Panc1 (cell line): Measurements from ENCODE around the gene EPS8L2. TPM values are rescaled to one million over a fixed set of nuclear protein-coding genes. Genes with fewer than 3 reads are reported as not detected.

Experiments
- ATAC-seq: fragments of 200-7000 bp; cut with Tn5 transposase; 2 replicates; pipeline ENCODE4 v1.9.1; 2020; ENCODE audit warnings: mild to moderate bottlenecking, moderate library complexity
- BruUV-seq: library from RNA; stranded (reverse); fragments of 400-500 nt; replicated peaks from 2 replicates; lab custom pipeline; 2021; lab: Mats Ljungman, UMichigan
- CTCF ChIA-PET: fragments of 300-600 bp; sonication (Branson Sonifier 250); formaldehyde crosslinking; loops from one replicate; lab custom pipeline; 2022; ENCODE audit warnings: antibody characterized with exemption; lab: Charles Lee
- POLR2A ChIA-PET: fragments of 300-600 bp; sonication (Branson Sonifier 250); formaldehyde crosslinking; loops from one replicate; lab custom pipeline; 2022; ENCODE audit warnings: antibody characterized with exemption; lab: Charles Lee
- DNase-seq: peaks from one replicate; pipeline ENCODE4 v3.0.0-alpha.2; 2010; ENCODE audit warnings: low read depth, low spot score
- H3K27ac ChIP-seq: 2 replicates; pipeline ENCODE4 v1.5.1; 2011; ENCODE audit warnings: mild to moderate bottlenecking, low read length, inconsistent platforms
- H3K27me3 ChIP-seq: fragments of 200-500 bp; sonication (Bioruptor generic); 2 replicates; pipeline ENCODE4 v1.6.0; 2014; ENCODE audit warnings: low read length, inconsistent platforms; ENCODE audit not compliant: control insufficient read depth, insufficient read depth
- H3K36me3 ChIP-seq: fragments of 200-500 bp; sonication (Bioruptor generic); 2 replicates; pipeline ENCODE4 v1.5.1; 2014; ENCODE audit warnings: inconsistent platforms, mild to moderate bottlenecking, low read length, moderate library complexity; ENCODE audit not compliant: control insufficient read depth, insufficient read depth
- H3K4me1 ChIP-seq: 2 replicates; pipeline ENCODE4 v1.5.1; 2011; ENCODE audit warnings: inconsistent platforms, mild to moderate bottlenecking, low read length, moderate library complexity; ENCODE audit not compliant: control insufficient read depth, insufficient read depth
- H3K4me3 ChIP-seq, 2 experiments: 2 replicates each; pipeline ENCODE4 v1.5.1; 2011 to 2012; ENCODE audit warnings: low read depth in 2 of 2, low read length in 2 of 2, mild to moderate bottlenecking in 2 of 2, inconsistent platforms in 1 of 2, moderate library complexity in 1 of 2
- H3K9me3 ChIP-seq: fragments of 200-500 bp; sonication (Bioruptor generic); 2 replicates; pipeline ENCODE4 v1.5.1; 2014; ENCODE audit warnings: low read depth, mild to moderate bottlenecking, inconsistent platforms, low read length, moderate library complexity; ENCODE audit not compliant: control insufficient read depth, insufficient read depth
- POLR2AphosphoS5 ChIP-seq: IDR thresholded peaks from 2 replicates; pipeline ENCODE4 v1.6.1; 2012; ENCODE audit warnings: mild to moderate bottlenecking, low read depth, low read length, moderate library complexity
- SIN3A ChIP-seq: IDR thresholded peaks from 2 replicates; pipeline ENCODE4 v1.6.1; 2012; ENCODE audit warnings: low read depth, mild to moderate bottlenecking, low read length, moderate library complexity, borderline replicate concordance; ENCODE audit not compliant: insufficient read depth
- TCF7L2 ChIP-seq: IDR thresholded peaks from 2 replicates; pipeline ENCODE4 v1.6.1; 2011; ENCODE audit warnings: mild to moderate bottlenecking, low read depth, low read length, inconsistent platforms
- in situ Hi-C: cut with HindIII; loops from 2 replicates; pipeline ENCODE4 v1.10.0; 2016; ENCODE audit warnings: low sequenced_read_pairs, low pct_unique_long_range_greater_than_20kb
- intact Hi-C: fragments of 100-400 bp; cut with micrococcal nuclease; formaldehyde crosslinking; loops from one replicate; pipeline ENCODE4 v1.10.0; 2022; ENCODE audit not compliant: unreplicated experiment
- total RNA-seq: library from RNA; stranded (reverse); gene quantifications from one replicate; pipeline ENCODE4 v1.2.1, GENCODE V29; 2021; ENCODE audit not compliant: unreplicated experiment
- TF ChIP-seq, protein P1 (sequence below), 2 experiments: IDR thresholded peaks; 2 replicates each; pipeline ENCODE4 v1.6.1; 2011 to 2012; ENCODE audit warnings: low read depth in 2 of 2, control low read depth in 1 of 2, low read length in 1 of 2, mild to moderate bottlenecking in 1 of 2, moderate library complexity in 1 of 2; ENCODE audit not compliant: insufficient read depth in 1 of 2
- TF ChIP-seq, protein P2 (sequence below): fragments of 450-650 bp; IDR thresholded peaks from 2 replicates; pipeline ENCODE4 v1.5.1; 2017; ENCODE audit warnings: mild to moderate bottlenecking

Gene EPS8L2
- total RNA-seq, 1 experiment from 2014 or later = 256 TPM

- POLR2A ChIA-PET = interaction anchor here (0.6 to 1.0 kb wide), 4 partner anchors 8 to 168 kb away, joined by 3 to 15 read pairs (median 3); partner anchors contain the start of gene TMEM80
- intact Hi-C loops = no loop called here
Observed at GRCh38 chr11:704228-704674, 1.8 kb upstream of the EPS8L2 start.

DNA sequence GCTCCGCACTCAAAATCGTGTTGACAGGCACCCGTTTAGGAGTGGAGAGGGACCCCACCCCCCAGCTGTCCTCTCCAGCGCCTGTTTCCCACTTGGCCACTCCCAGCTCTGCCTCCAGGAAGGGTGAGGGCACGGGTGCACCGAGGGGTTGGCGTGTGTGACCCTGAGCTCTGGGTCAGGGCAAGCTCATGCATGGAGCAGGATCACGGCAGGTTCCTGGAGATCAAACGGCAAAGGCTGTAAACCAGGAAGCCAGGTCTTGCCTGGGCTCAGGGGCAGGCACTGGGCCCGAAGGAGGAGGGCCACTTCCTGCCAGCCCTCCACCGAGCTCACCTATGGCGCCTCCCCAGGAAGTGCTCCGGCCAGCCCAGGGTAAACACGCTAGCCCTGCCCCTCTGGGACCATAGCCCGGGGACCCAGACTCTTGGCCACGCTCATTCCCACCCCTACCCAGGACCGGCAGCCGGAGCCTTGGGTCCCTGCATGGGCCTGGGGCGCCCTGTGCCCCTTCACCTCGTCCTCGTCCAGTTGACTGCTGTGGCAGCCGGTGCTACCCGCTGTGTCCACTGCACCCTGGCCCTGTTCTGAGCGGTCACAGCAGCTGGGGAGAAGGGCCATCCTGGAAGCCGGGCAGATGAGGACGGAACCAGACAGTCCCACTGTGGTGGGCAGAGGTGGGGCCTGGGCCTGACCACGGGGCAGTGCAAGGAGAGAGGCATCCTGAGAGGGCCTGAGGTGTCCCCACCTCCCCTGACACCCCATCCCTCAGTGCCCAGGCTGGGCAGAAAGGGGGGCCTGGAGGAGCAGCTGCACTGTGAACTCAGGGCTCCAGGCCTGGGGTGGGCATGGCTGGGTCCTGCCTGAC is 1.0 kb upstream of the EPS8L2 start:
- ChIA-PET POLR2A (interaction anchor here (0.5 to 1.0 kb wide), 4 partner anchors 9 to 169 kb away, joined by 3 to 4 read pairs (median 3); partner anchors contain the start of gene TMEM80), CTCF (interaction anchor here (0.5 to 1.3 kb wide), 6 partner anchors 9 to 61 kb away, joined by 3 to 7 read pairs (median 5); partner anchors contain the start of gene TMEM80)
- TF ChIP-seq, protein P1, sequence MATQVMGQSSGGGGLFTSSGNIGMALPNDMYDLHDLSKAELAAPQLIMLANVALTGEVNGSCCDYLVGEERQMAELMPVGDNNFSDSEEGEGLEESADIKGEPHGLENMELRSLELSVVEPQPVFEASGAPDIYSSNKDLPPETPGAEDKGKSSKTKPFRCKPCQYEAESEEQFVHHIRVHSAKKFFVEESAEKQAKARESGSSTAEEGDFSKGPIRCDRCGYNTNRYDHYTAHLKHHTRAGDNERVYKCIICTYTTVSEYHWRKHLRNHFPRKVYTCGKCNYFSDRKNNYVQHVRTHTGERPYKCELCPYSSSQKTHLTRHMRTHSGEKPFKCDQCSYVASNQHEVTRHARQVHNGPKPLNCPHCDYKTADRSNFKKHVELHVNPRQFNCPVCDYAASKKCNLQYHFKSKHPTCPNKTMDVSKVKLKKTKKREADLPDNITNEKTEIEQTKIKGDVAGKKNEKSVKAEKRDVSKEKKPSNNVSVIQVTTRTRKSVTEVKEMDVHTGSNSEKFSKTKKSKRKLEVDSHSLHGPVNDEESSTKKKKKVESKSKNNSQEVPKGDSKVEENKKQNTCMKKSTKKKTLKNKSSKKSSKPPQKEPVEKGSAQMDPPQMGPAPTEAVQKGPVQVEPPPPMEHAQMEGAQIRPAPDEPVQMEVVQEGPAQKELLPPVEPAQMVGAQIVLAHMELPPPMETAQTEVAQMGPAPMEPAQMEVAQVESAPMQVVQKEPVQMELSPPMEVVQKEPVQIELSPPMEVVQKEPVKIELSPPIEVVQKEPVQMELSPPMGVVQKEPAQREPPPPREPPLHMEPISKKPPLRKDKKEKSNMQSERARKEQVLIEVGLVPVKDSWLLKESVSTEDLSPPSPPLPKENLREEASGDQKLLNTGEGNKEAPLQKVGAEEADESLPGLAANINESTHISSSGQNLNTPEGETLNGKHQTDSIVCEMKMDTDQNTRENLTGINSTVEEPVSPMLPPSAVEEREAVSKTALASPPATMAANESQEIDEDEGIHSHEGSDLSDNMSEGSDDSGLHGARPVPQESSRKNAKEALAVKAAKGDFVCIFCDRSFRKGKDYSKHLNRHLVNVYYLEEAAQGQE (IDR thresholded peaks at IDR 0.05; ENCODE audit: insufficient read depth in 1 of 2, low read depth in 2 of 2, low read length in 1 of 2) = peak in 1 of 2 experiments; percentile 33; a peak in 1 of 4 replicates
- TF ChIP-seq POLR2AphosphoS5 (peak; percentile 82; the same call in 1 of the 2 replicates), SIN3A (no peak; the same call in 1 of the 2 replicates), TCF7L2 (peak; percentile 95)
- TF ChIP-seq, protein P2, sequence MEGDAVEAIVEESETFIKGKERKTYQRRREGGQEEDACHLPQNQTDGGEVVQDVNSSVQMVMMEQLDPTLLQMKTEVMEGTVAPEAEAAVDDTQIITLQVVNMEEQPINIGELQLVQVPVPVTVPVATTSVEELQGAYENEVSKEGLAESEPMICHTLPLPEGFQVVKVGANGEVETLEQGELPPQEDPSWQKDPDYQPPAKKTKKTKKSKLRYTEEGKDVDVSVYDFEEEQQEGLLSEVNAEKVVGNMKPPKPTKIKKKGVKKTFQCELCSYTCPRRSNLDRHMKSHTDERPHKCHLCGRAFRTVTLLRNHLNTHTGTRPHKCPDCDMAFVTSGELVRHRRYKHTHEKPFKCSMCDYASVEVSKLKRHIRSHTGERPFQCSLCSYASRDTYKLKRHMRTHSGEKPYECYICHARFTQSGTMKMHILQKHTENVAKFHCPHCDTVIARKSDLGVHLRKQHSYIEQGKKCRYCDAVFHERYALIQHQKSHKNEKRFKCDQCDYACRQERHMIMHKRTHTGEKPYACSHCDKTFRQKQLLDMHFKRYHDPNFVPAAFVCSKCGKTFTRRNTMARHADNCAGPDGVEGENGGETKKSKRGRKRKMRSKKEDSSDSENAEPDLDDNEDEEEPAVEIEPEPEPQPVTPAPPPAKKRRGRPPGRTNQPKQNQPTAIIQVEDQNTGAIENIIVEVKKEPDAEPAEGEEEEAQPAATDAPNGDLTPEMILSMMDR = no peak
- no TSS peak for BruUV-seq
- peak; percentile 72 for ATAC-seq
- Histone ChIP-seq H3K27me3 (no peaks in the 10 kb centered on the region), H3K4me1 (peaks cover 65% of the 10 kb centered on the region), H3K27ac (peak overlapping the region; percentile 79), H3K36me3 (no peaks in the 10 kb centered on the region; the same call in 1 of the 2 replicates), H3K4me3 (peak overlapping the region; percentile 58 to 91), H3K9me3 (no peaks in the 10 kb centered on the region)
- no peak for DNase-seq
- intact Hi-C loops (no loop called here), in situ Hi-C loops (no loop called here)

More at GRCh38 chr11:704228-704674, 1.8 kb upstream of the EPS8L2 start:
- BruUV-seq = no TSS peak
- TF ChIP-seq, protein P1 (IDR thresholded peaks at IDR 0.05; ENCODE audit: insufficient read depth in 1 of 2, low read depth in 2 of 2, low read length in 1 of 2) = no peak
- TF ChIP-seq, protein P2 = no peak
- Histone ChIP-seq H3K9me3 (no peaks in the 10 kb centered on the region), H3K27me3 (no peaks in the 10 kb centered on the region), H3K4me1 (peaks cover 57% of the 10 kb centered on the region), H3K4me3 (peak overlapping the region; percentile 58 to 91; a peak in 3 of 4 replicates), H3K36me3 (no peaks in the 10 kb centered on the region; the same call in 1 of the 2 replicates), H3K27ac (peak overlapping the region; percentile 79)
- ATAC-seq = no peak
- no peak for DNase-seq
- CTCF ChIA-PET = interaction anchor here (0.5 to 1.3 kb wide), 7 partner anchors 8 to 62 kb away, joined by 3 to 7 read pairs (median 5); partner anchors contain the start of gene TMEM80
- in situ Hi-C loops = no loop called here
